Measurements from ENCODE around the gene TARDBP. TPM values are rescaled to one million over a fixed set of nuclear protein-coding genes. Genes with fewer than 3 reads are reported as not detected.
"Not testable (repeated sequence)": the region's sequence is repeated elsewhere in the genome, so short reads cannot be mapped to it uniquely, and the experiment has no call there.

The TARDBP gene
- total and polyA plus RNA-seq, 10 donors: 88.0 to 243 (median 129) TPM

GRCh38 chr1:10989095-10989494, 23.4 kb upstream of the TARDBP start:
- Histone ChIP-seq H3K27ac (no peak overlapping the region), H3K4me1 (no peaks in the 10 kb centered on the region), H3K4me3 (no peak overlapping the region), H3K27me3 (replicated peaks in 1 of 7) (no peaks in the 10 kb centered on the region), H3K9me3 (no peaks in the 10 kb centered on the region), H3K36me3 (no peaks in the 10 kb centered on the region)
- WGBS, 5 donors: 81 to 95% (median 94%) methylated on average over 3 to 5 of the region's 5 CpGs
- no peak for TF ChIP-seq POLR2AphosphoS5 (IDR thresholded peaks at IDR 0.05)
- no peak for TF ChIP-seq POLR2A (IDR thresholded peaks at IDR 0.05)
- TF ChIP-seq, protein P1, sequence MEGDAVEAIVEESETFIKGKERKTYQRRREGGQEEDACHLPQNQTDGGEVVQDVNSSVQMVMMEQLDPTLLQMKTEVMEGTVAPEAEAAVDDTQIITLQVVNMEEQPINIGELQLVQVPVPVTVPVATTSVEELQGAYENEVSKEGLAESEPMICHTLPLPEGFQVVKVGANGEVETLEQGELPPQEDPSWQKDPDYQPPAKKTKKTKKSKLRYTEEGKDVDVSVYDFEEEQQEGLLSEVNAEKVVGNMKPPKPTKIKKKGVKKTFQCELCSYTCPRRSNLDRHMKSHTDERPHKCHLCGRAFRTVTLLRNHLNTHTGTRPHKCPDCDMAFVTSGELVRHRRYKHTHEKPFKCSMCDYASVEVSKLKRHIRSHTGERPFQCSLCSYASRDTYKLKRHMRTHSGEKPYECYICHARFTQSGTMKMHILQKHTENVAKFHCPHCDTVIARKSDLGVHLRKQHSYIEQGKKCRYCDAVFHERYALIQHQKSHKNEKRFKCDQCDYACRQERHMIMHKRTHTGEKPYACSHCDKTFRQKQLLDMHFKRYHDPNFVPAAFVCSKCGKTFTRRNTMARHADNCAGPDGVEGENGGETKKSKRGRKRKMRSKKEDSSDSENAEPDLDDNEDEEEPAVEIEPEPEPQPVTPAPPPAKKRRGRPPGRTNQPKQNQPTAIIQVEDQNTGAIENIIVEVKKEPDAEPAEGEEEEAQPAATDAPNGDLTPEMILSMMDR (IDR thresholded peaks at IDR 0.05 in 8 of 11, conservative IDR thresholded peaks at IDR 0.05 in 3 of 11): no peak
- intact Hi-C loops (cut with DNase I; ENCODE audit: low total_unique reads): no loop called here
- no peak for DNase-seq

DNA sequence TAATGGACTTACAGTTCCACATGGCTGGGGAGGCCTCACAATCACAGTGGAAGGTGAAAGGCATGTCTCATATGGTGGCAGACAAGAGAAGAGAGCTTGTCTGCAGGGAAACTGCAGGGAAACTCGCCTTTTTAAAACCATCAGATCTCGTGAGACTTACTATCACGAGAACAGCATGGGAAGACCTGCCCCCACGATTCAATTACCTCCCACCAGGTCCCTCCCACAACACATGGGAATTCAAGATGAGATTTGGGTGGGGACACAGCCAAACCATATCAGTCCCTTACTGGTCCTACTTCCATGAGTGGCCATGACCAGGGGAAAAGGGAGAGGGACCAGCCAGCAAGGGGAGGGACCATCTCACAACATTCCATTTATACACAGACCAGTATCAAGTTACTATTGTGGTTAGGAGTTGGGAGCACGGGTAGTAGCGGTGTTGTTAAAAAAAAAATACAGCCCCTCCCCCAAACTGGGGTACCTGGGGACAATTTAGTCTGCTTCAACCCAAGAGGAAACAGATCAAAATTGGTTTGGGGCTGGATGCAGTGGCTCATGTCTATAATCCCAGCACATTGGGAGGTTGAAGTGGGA, 22.4 kb upstream of the TARDBP start:
- H3K27me3 ChIP-seq (replicated peaks in 1 of 7); H3K36me3 ChIP-seq; H3K4me1 ChIP-seq; H3K9me3 ChIP-seq; DNase-seq; H3K4me3 ChIP-seq; intact Hi-C loops (cut with DNase I; ENCODE audit: low total_unique reads); H3K27ac ChIP-seq: not testable (repeated sequence)
- 84 to 92% (median 87%) methylated on average over 6 of the region's 6 CpGs for WGBS, 5 donors

- intact Hi-C loops (cut with DNase I; ENCODE audit: low total_unique reads): no loop called here
- Histone ChIP-seq H3K4me3 (no peak overlapping the region), H3K27me3 (replicated peaks in 1 of 7) (no peaks in the 10 kb centered on the region), H3K27ac (no peak overlapping the region), H3K36me3 (no peaks in the 10 kb centered on the region), H3K9me3 (no peaks in the 10 kb centered on the region), H3K4me1 (no peaks in the 10 kb centered on the region)
- no peak for DNase-seq
- 80 to 97% (median 87%) methylated on average over 7 of the region's 7 CpGs for WGBS, 5 donors
- TF ChIP-seq, protein P1 (IDR thresholded peaks at IDR 0.05 in 8 of 11, conservative IDR thresholded peaks at IDR 0.05 in 3 of 11): no peak
- TF ChIP-seq POLR2A (IDR thresholded peaks at IDR 0.05): no peak
- TF ChIP-seq POLR2AphosphoS5 (IDR thresholded peaks at IDR 0.05): no peak
Measured at GRCh38 chr1:10990828-10991227, 21.6 kb upstream of the TARDBP start.

GRCh38 chr1:10992004-10992403, 20.4 kb upstream of the TARDBP start:
- H3K27ac ChIP-seq; H3K9me3 ChIP-seq; intact Hi-C loops (cut with DNase I; ENCODE audit: low total_unique reads); H3K4me3 ChIP-seq; H3K4me1 ChIP-seq; H3K36me3 ChIP-seq; H3K27me3 ChIP-seq (replicated peaks in 1 of 7); DNase-seq: not testable (repeated sequence)
- WGBS, 5 donors: 83 to 100% (median 89%) methylated on average over 2 of the region's 2 CpGs

DNA sequence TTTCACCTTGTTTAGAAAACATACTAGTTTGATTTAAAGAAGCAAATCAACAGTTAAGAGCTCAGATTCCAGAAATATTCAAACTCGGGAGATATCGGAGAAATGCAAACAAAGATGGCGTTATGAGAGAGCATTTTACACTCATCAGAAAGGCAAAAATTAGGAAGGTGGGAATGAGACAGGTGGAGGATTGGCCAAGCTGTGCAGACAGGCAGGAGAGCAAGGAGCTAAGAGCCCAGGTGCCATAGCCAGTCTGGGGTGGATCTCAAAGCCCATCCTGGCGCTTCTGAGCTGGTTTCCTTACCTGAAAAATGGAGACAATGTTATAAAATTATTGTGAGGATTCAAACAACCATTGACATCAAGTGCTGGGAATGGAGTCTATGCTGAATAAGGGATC, 19.6 kb upstream of the TARDBP start:
- intact Hi-C loops (cut with DNase I; ENCODE audit: low total_unique reads): no loop called here
- Histone ChIP-seq H3K36me3 (no peaks in the 10 kb centered on the region), H3K4me3 (no peak overlapping the region), H3K4me1 (no peaks in the 10 kb centered on the region), H3K9me3 (no peaks in the 10 kb centered on the region), H3K27ac (no peak overlapping the region), H3K27me3 (replicated peaks in 1 of 7) (no peaks in the 10 kb centered on the region)
- 80 to 93% (median 89%) methylated on average over 4 of the region's 4 CpGs for WGBS, 5 donors
- TF ChIP-seq POLR2A (IDR thresholded peaks at IDR 0.05): no peak
- TF ChIP-seq POLR2AphosphoS5 (IDR thresholded peaks at IDR 0.05): no peak
- TF ChIP-seq, protein P1 (IDR thresholded peaks at IDR 0.05 in 8 of 11, conservative IDR thresholded peaks at IDR 0.05 in 3 of 11): no peak
- DNase-seq: no peak
